T-helper 9 cell (primary cell): Measurements from ENCODE around the gene ID4.

Experiments used
- DNase-seq: peaks from one replicate; pipeline ENCODE4 v3.0.0-alpha.2; 2020
- total RNA-seq, 2 donors: gene quantifications; one replicate each; lab custom pipeline; 2026; lab: John Stamatoyannopoulos, UW

Gene ID4, protein sequence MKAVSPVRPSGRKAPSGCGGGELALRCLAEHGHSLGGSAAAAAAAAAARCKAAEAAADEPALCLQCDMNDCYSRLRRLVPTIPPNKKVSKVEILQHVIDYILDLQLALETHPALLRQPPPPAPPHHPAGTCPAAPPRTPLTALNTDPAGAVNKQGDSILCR
- total RNA-seq: 0 to 0.56 reads per million in 2 donors

DNA sequence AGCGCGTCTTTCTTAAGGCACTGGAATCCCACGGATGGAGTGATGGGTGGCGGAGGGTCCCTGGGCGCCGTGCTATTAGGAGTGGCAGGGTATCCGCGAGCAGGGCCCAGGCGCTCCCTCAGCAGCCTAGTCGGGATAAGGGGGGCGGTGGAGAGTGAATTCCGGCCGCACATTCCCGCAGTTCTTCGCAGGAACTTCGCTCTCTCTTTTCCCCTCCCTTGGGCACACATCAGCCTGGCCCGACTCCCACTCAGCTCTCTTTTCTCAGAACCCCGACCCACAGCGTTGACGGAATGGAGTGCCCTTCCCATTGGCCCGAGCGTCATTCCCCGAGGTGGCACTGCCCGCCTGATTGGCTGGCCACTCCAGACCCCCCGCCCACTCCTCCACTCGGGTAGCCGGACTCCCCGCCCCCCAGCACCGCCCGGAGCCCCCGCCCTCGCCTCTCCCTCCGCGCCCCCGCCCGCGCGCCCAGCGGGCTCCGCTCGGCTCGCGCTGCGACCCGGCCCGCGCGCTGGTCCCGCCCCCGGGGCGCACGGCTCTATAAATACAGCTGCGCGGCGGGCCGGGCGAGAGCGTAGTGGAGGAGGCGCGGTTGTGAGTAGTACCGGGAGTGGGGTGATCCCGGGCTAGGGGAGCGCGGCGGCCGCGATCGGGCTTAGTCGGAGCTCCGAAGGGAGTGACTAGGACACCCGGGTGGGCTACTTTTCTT, at the start of gene ID4:
Gene ID4 (plus strand): TSS at position 572 of the 712 bp plus-strand sequence. CDS start 385 bp downstream, outside the sequence.
- no peak for DNase-seq

DNA sequence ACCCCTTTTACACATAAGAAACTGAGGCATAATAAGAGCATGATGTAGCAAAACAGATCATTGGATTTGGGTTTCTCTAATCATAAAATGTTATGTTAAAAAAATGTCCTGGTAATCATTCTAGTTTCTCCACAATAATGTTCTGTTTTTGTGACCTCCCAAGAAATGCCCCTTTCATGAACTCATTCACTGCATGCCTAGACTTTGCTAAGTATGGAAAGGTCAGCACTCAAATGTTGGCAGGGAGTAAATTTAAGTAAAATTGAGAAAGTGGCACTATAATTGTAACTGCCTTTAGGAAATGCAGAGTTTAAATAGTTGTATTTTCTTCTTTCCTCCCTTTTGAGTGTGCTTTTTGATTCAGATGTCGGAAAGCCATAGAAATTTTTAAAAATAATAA, 48.5 kb upstream of the ID4 start:
- no peak for DNase-seq

DNA sequence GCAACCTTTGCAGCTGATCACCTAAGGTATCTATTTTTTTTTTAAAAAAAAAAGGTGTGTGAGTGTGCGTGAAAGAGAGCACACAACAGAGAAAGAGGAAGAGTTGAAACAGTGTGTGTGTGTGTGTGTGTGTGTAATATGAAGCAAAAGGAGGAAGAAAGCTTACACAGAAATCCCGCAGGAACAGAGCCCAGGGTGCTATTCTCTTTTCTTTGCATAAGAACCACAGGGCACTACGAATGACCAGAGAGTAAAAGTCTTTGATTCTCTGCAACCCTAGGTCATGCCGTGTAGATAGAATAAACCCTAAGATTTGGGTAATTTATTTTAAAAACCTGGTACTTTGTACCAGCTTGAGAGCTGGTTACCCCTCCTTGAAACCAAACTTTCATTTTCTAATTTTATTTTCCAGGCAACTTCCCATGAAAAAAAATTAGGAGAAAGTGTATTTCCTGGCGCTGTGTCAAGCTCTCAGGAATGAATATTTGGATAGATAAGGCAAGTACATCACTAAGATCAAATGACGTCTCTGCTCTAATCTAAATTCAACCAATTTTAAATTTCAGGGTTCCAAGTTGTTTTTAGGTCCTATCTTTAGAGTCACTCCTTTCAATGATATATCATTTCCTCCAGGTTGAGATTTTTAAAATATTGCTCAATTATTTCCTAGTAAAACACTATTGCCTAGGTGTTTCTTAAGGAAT, 47.9 kb upstream of the ID4 start:
- DNase-seq: no peak

DNA sequence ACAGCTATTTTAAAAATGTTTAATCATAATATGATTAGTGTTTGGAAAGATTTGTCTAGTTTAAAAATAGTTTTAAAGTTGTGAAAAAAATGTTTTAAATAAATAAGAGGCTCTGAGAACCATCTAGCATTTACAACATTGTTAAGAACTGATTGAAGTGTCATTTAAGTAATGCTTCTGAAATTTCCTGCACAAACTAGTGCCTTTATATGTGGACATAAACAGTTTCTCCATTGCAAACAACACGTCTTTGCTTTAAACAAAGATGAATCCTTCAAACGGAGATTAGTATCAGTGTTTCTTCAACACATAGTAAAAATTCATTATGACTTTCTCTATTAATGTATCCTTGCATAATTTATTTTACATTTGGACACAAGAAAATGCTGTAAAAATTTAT, 45.9 kb upstream of the ID4 start:
- no peak for DNase-seq

DNA sequence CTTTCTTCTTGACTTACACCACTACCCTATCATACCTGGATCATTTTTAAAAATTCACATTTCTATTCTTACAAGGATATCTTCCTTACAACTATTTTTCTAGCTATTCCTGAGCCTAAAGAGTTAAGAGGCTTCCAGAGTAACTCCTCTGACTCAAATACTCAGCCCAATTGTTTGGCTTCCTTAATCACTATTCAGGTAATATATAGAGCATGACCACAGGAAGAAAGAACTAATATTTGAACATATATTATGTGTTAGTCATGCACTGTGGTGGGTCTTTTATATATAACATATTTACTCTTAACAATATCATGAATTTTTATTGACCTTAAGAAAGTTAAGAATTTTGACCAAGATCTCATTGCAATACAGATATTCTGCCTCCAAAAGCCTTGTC, 42.0 kb upstream of the ID4 start:
- DNase-seq: no peak

DNA sequence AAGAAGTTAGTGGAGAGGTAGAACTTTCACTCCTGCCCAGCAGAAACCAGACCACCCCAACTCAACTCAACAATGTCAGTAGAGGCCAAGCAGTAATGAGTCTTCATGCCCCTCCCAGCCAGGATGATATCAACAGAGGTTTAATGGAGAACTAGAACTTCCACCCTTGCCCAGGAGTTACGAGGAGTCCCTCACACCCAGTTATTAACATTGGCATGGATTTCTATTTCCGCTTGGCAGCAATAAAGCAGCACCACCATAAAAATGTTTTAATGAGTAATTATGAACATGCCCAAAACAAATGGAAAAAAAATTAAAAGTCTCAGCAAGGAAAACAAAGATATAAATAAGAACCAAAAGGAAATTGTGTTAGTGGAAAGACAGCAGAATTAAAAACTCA, 40.7 kb upstream of the ID4 start:
- no peak for DNase-seq

DNA sequence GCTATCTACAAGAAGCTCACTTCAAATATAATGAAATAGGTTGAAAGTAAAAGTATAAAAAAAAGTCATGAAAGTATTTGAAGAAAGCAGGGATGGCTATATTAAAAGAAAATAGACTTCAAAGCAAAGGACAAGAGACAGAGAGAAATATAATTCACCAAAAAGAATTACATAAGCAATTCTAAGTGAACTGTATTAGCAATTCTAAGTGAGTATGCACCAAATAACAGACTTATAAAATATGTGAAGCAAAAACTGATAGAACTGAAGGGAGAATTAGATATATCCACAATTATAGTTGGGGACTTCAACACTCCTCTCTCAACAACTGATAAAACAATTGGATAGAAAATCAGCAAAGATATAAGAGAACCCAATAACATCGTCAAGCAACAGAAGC, 38.8 kb upstream of the ID4 start:
- no peak for DNase-seq

DNA sequence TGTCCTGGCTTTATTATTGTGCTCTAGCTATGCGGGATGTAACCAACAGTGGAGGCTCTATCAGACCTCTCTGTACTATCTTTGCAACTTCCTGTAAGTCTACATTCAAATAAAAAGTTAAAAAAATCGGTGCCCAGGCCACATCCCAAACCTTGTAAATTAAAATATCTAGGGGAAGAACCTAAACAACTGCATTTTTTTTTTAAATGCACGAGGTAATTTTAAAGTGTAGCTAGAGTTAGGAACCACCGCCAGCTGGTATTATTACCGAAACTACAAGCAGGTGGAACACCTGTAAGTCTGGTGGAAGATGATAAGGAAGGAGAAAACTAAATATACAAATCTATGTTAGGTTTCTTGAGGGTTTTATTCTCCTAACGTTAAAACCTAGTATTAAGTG, 34.5 kb upstream of the ID4 start:
- no peak for DNase-seq

DNA sequence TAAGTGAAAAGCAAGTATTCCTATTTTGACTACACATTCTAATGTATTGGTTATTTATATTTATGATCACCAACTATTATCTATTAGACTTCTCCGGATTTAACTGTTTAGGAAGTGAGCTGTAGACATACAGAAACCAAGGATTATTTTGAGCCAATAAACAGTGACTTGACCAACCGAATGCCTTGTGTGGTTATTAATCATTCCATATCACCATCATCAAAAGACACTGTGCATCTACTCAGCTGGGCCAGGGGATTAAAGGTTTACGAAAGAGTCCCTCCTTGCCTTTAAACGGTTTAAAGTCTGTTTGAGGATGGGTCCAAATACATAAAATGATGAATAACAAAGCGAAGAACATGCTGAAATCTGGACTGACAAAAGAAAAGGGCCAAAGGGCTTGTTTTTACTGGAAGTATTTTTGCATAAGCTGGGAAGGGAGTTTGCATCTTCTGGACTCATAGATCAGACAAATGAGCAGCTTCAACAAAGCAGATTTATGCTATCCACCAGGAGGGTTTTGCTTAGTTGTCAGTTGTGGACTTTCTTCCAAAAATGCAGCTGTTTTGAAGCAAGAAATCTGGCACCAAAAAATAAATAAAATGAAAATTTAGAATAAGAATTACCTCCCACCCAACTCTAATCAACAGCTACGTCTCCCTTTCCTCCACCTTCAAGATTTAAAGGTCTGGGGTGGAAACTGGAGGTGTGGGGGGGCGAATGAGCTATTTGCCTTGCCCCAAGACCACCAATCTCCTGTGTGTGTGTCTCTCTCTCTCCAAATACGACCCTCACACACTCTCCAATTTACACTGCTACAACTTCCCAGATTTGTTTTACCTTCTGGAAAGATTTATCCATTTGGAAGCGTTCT, 33.6 kb upstream of the ID4 start:
- no peak for DNase-seq

DNA sequence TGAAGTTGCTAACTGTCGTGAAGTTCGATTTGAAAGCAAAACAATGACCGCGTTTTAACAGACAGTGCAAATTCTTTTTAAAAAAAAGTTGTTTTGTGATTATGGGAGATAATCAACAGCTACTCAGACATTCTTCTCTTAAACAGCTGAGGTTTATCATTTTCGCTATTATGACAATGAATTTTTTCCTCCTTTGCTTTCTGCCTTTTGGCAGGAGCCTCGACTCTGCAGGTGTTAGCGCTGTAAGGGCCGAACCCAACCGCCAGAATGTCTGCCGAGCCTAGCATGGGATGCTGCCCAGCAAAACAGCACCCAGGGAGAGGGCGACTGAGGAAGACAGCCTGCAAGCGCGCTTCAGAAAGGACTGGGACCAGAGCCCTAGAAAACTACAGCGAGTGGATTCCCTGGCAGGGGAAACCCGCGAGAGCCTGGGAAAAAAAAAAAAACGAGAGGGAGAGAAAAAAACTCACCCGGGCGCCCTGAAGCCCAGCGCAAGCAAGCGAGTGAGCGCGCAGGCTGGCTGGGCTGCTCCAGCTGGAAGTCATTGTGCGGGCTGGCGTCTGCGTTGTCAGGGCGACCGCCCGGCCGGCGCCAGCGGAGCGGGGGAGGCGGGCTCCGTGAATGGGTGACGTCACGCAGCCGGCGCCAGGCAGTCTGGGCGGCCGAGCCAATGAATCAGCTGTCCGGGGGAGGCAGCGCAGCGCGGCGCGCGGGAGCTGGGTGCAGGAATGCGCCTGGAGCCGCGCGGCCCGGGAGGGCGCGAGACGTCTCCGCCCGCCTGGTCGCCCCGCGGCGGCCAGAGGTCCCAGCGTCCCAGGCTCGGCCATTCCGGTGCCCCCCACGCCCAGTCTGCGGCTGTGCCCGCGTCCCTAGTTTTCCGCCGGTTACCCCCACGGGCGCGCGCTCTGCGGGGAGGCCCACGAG, 32.7 kb upstream of the ID4 start:
- no peak for DNase-seq

DNA sequence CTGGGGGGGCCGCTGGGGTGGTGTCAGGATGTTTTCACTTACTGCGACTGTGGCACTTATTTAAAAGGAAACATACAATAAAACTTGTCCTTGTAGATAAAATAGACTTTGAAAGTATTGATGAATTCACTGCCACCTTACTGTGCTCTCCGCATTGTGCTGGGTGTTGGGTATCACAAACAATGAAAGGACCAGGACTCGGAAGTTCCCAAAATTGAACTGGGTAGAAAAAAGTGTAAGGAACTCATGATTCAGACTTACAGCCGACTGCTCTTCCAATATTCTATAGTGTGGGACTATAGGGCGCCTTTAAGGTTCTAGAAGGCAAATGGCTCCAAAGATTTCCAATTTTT, 32.1 kb upstream of the ID4 start:
- no peak for DNase-seq

DNA sequence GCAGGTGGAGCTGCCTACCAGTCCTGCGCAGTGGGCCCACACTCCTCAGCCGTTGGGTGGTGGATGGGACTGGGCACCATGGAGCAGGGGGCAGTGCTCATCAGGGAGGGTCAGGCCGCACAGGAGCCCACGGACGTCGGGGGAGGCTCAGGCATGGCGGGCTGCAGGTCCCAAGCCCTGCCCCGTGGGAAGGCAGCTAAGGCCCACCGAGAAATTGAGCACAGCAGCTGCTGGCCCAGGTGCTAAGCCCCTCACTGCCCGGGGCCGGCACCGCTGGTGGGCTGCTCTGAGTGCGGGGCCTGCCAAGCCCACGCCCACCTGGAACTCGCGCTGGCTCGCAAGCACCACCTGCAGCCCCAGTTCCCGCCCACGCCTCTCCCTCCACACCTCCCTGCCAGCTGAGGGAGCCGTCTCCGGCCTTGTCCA, 30.2 kb upstream of the ID4 start:
- DNase-seq: no peak

DNA sequence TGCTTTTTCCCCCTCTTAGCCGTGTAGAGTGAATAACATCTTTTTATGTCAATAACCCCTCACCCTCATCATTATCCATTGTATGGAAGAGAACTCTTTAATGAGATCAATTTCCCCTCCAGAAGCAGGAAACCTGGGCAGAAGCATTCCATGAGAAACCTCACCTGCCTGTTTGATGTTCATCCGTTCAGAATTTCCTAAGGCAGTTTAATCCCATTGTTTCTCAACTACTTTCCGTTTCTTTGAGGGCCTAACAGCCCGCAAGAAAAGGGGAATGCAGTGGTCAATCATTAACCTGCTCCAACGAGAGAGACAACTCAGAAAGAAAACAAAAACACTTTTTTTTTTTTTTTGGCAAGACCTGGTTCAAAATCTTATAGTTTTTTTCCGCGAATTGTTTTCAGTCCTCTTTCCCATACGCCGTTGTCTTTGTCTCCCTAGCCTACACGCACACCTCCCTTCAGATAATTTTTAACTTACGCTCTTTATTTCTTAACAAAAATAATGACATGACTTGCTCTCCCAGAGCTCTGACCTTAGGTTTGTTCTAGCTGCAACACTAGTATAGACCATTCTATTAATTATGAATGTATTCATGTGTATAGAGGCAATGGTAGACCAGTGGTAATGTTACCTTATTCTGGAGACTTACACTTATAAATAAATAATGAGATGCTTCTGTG, 25.6 kb upstream of the ID4 start:
- no peak for DNase-seq

DNA sequence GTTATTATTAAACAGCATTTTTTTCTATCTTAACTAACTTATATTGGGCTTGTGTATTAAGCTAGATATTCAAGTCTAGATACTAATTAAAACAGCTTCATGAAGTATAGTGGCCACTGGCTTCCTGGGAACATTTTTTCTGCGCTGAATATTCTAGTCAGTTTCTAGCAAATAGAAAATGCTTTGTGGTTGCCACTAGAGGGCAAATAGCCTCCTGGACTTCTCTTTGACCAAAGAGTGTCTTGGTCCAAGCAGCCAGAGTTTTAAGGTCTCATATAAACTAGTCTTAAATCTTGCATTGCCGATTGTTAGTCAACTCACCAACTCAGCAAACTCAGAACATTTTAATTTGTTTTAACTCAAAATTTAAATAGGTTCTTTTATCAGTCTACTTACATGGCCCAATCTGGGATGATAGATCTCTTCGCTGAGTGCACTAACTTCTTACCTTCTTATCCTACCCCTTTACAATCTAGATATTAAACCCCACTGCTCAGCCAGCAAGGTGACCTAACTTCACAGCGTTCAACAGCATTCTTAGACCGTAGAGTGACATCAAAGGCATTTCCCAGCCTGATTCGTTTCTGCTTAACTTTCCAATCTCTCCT, 24.6 kb upstream of the ID4 start:
- DNase-seq: no peak

DNA sequence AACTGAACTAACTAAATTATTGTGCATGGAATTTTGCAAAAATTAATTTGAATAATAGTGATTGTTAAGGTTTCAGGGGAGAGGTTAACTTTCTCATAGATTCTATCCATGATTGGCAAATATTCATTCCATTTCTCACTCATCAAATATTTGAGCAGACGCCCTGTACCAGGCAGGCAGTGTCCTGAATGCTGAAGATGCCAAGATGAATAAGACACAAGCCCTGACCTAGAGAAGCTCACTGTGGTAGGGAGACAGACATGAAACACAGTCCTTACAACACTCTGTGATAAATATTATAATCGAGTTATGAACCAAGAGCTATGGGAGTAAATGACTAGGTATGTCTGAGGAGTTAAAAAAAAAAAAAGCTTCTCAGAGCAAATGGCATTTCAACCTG, 18.4 kb upstream of the ID4 start:
- no peak for DNase-seq

DNA sequence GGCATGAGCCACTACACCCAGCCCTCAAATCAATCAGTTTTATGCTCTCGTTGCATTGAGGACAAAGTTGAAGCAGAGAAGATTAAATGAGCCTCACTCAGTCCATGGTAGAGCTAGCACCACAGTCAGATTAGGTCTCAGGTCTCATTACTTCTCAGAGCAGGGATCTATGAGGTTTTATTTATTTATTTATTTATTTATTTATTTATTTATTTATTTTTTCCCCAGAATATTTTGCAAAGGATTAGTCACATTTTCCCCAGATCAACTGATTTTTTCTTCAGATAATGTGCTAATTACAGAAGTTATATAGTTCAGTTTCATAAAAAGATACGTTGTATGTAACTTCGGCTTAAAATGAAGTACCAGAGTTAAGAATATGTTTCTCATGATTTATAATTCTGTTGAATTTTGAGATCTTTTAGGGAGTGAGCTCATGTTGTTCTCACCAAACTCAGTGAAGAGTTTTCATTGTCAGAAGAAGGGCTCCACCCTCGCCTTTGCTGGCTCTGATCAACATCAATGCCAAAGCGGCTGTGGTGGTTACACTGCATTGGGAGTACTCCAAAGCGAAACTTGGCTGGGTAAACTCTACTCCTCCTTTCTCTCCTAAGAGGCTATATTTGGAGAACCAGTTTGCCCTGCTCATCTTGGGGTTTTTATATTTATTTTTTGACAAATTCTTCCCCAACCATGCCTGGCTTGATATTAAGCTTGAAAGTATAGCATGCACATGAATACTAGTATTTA, 12.9 kb upstream of the ID4 start:
- DNase-seq: no peak

DNA sequence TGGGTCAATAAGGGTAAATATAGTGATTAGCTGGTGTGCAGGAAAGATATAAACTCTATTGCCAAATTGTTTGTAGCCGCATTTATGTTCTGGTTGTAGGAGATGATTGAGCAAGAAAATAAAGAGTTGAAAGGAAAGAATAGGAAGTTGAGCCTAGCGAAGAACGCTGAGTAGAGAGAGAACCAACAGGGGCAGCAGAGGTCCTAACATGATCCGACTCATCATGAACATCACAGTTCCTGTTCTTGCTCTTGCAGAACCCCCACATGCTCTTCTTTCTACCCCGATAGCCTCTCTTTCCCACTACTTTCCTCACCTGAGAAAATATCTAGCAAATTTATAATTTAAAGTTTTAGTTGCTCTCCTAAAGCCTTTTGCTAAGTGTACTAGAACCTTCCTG, 9.9 kb upstream of the ID4 start:
- no peak for DNase-seq

DNA sequence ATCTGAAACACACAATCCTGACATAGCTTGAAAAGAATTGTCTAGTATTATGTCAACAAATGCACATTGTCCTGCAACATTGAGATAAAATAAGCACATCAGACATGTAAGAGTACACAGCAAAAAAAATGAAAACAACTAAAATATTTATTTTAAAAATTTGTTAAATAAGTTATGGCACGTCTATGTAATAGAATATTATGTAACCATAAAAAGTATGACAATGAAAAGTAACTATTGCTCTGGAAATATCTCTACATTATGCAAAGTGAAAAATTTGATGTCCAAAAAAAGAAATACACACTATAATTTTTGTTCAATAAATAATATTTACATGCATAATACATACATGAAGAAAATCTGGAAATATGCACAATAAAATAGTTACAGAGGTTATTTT, 9.3 kb upstream of the ID4 start:
- no peak for DNase-seq

DNA sequence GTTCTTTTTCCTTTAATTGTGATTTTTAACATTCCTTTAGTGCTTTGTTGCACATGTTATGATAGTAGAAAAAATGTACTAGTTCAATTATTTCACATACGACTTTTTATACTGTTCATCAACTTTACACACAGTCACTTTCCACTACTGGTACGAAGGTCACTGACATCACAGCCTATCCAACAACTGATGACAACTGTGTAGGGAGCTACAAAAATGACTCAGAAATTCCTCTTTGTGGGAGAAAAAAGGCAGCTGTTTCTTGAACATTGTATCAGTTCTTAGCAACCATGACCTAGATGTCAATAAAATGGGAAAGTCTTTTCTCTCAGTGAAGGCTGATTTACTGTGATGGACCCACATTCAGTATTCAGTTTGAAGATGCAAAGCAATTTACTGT, 7.0 kb upstream of the ID4 start:
- DNase-seq: no peak

DNA sequence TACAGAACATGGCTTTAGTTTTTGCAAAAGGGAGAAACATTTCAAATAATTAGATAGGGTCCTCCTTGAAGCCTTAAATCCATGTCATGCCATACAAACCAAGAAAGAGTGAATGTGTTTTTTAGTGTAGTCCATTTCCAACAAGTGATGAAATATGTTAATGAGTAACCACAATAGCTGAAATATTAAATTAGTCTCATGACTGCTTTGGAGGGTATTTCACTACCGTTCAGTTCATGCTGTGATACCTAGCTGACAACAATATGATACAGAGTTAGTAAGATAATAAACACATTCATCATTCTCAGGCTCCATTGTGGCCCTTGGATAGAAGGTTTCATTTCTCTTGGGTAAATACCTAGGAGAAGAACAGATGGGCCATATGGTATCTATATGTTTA, 5.8 kb upstream of the ID4 start:
- DNase-seq: no peak
